GM18502 (cell line): Measurements from ENCODE around the gene CCL5.
"Not testable (repeated sequence)": the region's sequence is repeated elsewhere in the genome, so short reads cannot be mapped to it uniquely, and the experiment has no call there.

Experiments used
- ATAC-seq: cut with Tn5 transposase; IDR thresholded peaks from one replicate; pipeline ENCODE4 v1.9.1; 2021; ENCODE audit warnings: mild to moderate bottlenecking; ENCODE audit not compliant: unreplicated experiment, poor library complexity

The CCL5 gene

GRCh38 chr17:35900280-35900679, 20.1 kb upstream of the CCL5 start:
- no peak for ATAC-seq

- ATAC-seq: no peak
Observed at GRCh38 chr17:35898283-35899070, 18.3 kb upstream of the CCL5 start.

DNA sequence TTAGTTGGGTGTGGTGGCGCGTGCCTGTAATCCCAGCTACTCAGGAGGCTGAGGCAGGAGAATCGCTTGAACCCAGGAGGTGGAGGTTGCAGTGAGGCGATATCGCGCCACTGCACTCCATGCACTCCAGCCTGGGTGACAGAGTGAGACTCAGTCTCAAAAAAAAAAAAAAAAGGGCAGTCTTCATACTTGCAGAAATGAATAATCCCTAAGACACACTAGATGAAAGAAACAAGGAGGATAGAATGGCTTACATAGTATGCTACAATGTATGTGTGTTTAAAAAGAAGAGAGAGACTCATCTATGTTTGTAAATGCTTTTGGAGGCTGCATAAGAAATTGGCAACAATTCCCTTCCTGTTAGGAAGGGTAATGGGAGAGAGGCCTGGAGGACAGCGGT, 17.6 kb upstream of the CCL5 start:
- ATAC-seq: not testable (repeated sequence)

DNA sequence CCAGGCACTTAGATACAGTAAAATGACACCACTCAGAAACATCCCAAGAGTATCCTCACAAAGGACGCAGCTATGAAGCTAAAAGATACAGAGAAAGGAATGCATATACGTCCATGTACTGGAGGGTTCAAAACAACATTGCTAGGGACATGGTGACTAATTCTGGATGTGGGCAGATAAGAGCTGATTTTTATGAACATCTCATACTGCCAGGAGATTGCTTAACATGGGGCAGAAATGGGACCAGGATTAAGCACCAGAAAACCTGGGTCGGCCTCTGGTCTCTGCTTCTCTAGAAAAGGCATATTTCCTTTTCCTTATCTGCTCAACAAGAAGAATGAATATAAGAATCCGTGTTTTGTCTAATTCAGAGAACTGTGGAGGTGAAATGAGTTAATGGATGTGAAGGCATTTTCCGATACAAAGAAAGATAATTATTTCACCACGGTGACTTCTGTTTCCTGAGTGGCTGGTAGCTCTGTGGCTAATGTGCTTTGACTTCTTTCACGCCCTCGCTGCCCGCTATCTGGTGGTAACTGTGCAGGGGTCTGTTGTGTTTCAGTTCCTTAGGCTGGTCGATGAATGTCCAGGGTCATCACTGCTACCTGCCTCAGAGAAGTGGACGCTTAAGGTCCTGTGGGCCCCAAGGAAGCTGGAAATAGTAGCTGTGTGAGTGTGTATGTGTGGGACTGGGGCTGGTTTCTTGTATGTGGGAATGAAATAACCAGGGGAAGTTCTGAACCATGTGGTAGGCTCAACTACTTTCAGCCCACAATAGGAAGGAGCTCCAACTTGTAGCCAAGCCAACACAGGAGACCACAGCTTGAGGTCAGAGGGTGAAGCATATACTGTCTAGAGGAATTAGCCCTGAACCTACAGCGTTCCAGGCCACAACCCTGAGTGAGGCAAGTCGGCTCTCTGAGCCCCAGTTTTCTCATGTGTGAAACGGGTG, 15.8 kb upstream of the CCL5 start:
- ATAC-seq: peak; percentile 57

DNA sequence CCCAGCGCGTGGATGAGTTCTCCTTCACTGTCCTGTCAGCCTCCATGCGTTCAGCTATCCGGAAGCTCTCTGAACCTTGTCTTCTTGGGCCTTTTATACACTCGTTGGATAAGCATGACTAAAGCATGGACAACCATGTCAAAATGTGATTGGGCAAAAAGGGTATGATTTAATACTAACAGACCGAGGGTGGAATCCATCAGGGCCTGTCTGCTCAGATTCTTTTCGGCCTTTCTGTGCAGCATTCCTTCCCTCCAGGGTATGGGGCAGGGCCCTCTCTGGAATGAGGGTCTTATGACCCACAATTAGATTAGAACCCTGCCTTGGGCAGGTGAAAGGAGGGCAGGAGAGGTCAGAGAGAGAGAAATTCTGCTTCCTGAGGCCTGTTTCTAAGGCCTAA, 14.0 kb upstream of the CCL5 start:
- ATAC-seq: no peak

DNA sequence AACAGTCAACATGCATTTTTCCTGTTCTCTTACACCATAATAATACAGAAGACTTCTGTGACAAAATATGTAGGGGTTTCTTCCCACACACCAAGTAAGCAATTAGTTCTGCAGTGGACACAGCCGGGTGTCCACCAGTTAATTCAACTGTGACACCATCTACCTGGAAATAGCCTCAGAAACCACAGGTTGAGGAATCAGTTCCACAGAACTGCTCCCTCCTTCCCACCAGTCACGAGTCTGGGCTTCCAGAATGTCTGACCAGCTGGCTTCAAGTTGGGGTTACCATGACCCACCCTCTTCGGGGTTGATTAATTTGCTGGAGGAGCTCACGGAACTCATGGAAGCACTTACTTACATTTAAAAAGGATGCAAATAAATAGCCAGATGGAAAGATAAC, 13.6 kb upstream of the CCL5 start:
- no peak for ATAC-seq

GRCh38 chr17:35892091-35893035, 12.2 kb upstream of the CCL5 start:
- no peak for ATAC-seq

- no peak for ATAC-seq
Observed at GRCh38 chr17:35891269-35891668, 11.1 kb upstream of the CCL5 start.

DNA sequence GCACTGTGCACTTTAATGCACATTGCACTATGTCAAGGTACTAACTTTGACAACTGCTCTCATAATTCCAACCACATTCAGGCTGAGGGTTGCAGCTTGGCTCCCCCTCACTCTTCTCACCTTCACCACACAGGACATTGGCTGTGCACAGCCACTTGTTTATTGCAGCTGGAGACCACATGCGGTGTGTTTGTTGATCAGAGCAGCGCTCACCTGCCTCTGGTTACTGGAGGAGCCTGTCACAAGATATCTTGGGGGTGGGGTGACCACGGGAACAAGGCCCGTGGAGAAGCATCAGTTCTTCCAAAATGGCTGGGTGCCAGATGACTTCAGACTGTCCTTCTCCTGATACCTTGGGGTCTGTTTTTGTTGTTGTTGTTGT, 10.6 kb upstream of the CCL5 start:
- no peak for ATAC-seq

- ATAC-seq: no peak
Observed at GRCh38 chr17:35889818-35890773, 9.9 kb upstream of the CCL5 start.

- ATAC-seq: no peak
Observed at GRCh38 chr17:35889241-35889640, 9.1 kb upstream of the CCL5 start.

GRCh38 chr17:35878361-35878760, 1.8 kb downstream of the CCL5 start:
- no peak for ATAC-seq

- ATAC-seq: no peak
Observed at GRCh38 chr17:35877345-35878029, 2.7 kb downstream of the CCL5 start.

- no peak for ATAC-seq
Observed at GRCh38 chr17:35876534-35876933, 3.6 kb downstream of the CCL5 start.

- no peak for ATAC-seq
Observed at GRCh38 chr17:35875800-35876139, 4.4 kb downstream of the CCL5 start.

DNA sequence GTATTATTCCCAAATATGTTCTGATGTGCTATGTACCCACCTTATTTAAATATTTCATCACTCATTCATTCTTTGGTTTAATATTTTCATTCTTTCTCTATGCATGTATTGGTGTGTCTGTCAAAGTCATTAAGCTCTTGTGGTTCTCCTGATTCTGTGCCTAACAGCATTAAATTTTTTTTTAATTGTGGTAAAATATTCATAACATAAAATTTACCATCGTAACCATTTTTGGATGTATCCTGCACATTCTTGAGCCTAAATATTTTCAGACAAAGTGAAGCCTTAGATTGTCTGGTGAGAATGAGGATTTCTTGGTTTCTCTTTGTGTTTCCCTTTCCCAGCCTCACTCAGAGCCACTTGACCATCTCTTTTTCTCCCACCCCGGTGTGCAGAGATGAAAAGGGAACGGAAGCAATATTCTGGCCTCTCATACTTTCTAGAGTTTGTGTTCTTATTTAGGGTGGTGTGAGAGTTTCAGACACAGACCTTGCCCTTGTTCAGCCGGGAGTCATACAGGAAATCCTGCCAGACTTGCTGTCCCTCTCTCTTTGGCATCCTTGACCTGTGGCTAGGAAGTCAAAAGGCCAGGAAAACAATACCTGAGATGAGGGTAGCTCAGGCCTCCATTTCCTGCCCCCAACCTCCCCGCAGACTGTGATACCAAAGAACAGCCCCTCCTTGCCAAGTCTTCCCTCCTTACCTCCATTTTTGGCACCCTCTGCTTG, 4.9 kb downstream of the CCL5 start:
- ATAC-seq: no peak

DNA sequence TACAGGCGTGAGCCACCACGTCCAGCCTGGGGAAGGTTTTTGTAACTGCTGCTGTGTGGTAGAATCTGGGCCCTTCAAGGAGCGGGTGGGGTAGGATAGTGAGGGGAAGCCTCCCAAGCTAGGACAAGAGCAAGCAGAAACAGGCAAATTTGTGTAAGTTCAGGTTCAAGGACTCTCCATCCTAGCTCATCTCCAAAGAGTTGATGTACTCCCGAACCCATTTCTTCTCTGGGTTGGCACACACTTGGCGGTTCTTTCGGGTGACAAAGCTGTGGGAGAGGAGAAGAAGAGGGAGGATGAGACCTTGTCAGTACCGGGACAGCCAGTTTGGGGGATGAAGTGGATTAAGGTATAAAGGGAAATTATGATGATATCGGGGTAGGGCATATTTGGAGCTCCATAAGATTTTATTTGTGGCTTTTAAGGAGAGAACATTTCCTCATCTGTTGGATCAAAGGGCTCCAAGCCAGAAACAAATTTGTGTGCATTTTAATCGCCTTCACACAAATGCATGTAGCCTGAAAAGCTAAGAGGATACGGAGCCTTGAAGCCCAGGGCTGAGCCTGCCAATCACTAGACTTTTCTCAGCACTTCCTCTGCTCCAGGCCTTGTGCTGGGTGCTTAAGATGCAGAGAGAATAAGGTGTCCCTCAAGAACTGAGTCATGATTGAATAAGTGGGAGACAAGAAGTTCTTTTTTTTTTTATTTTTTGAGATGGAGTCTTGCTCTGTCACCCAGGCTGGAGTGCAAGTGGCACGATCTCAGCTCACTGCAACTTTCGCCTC, 7.8 kb downstream of the CCL5 start:
- ATAC-seq: no peak
